ENCODE results near the gene TPSAB1.

Gene TPSAB1

DNA sequence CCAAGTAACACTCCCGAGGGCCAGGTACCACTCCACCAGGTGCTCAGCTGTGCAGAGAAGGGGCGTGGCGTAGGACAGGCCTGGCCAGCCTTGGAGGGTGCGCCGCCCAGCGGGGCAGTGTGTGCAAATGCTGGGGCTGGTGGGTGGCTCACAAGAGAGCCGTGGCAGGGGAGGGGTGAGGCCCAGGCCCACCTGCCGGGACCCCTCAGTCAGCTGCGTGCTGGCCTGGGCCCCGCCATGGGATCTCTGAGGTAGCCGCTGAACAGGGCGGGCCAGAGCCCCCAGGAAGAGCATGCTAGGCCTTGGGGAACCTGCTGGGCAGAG lies 24.2 kb upstream of the TPSAB1 start:
- no peak for DNase-seq (ENCODE audit: low read depth)
- no peak overlapping the region for H3K4me3 ChIP-seq (ENCODE audit: low read depth, low read length)
- TF ChIP-seq, protein P1, sequence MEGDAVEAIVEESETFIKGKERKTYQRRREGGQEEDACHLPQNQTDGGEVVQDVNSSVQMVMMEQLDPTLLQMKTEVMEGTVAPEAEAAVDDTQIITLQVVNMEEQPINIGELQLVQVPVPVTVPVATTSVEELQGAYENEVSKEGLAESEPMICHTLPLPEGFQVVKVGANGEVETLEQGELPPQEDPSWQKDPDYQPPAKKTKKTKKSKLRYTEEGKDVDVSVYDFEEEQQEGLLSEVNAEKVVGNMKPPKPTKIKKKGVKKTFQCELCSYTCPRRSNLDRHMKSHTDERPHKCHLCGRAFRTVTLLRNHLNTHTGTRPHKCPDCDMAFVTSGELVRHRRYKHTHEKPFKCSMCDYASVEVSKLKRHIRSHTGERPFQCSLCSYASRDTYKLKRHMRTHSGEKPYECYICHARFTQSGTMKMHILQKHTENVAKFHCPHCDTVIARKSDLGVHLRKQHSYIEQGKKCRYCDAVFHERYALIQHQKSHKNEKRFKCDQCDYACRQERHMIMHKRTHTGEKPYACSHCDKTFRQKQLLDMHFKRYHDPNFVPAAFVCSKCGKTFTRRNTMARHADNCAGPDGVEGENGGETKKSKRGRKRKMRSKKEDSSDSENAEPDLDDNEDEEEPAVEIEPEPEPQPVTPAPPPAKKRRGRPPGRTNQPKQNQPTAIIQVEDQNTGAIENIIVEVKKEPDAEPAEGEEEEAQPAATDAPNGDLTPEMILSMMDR (IDR thresholded peaks at IDR 0.05; ENCODE audit: insufficient read depth, low read depth, low read length, missing control alignments): no peak

DNA sequence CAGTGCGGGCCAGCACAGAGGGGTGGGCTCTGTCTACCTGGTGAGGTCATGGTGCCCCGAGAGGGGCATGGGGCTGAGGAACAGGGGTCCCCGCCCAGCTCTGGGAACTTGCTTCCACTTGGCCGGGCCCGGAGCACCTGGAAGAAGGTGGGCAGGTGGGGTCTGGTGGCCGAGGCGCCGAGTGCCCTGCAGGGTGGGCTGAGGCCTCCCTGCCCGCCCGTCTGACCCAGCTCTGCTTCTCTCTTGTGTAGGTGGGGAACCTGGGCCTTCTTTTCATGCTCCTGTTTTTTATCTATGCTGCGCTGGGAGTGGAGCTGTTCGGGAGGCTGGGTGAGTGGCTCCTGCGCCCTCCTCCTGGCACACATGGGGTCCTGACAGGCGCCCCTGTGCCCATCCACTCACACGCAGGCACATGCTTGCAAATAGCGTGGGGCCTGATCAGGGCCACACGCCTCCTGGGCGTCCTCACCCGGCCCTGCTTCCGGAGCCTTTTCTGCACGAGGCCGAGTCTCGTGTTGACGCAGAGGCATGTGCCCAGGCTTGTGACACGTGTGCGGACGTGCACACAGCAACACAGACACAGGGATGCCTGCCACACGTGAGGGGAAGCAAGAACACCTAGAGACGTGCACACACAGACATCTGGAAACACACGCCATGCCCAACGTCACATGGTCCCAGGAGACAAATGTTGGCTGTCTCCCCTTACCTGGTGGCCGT lies 23.7 kb upstream of the TPSAB1 start:
- DNase-seq (ENCODE audit: low read depth): no peak
- H3K4me3 ChIP-seq (ENCODE audit: low read depth, low read length): no peak overlapping the region
- TF ChIP-seq, protein P1 (IDR thresholded peaks at IDR 0.05; ENCODE audit: insufficient read depth, low read depth, low read length, missing control alignments): no peak

DNA sequence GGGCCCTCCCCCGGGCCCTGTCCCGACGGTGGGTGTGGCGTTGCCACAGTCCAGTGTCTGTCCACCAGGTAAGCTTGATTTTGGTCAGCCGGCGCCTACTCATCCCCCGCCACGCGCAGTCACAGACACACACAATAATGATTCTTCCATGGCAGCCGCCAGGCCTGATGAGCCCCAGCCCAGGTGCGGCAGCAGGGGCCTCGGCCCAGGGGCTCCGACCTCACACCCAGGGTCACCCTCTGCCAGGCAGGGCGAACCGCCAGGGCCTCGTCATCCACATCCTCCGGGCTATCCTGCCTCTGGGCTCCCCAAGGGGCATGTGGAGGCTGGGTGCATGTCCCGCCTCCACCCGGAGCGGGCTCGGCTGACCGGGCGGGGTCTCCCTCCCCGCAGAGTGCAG lies 23.0 kb upstream of the TPSAB1 start:
- TF ChIP-seq, protein P1 (IDR thresholded peaks at IDR 0.05; ENCODE audit: insufficient read depth, low read depth, low read length, missing control alignments): no peak
- H3K4me3 ChIP-seq (ENCODE audit: low read depth, low read length): no peak overlapping the region
- DNase-seq (ENCODE audit: low read depth): no peak

DNA sequence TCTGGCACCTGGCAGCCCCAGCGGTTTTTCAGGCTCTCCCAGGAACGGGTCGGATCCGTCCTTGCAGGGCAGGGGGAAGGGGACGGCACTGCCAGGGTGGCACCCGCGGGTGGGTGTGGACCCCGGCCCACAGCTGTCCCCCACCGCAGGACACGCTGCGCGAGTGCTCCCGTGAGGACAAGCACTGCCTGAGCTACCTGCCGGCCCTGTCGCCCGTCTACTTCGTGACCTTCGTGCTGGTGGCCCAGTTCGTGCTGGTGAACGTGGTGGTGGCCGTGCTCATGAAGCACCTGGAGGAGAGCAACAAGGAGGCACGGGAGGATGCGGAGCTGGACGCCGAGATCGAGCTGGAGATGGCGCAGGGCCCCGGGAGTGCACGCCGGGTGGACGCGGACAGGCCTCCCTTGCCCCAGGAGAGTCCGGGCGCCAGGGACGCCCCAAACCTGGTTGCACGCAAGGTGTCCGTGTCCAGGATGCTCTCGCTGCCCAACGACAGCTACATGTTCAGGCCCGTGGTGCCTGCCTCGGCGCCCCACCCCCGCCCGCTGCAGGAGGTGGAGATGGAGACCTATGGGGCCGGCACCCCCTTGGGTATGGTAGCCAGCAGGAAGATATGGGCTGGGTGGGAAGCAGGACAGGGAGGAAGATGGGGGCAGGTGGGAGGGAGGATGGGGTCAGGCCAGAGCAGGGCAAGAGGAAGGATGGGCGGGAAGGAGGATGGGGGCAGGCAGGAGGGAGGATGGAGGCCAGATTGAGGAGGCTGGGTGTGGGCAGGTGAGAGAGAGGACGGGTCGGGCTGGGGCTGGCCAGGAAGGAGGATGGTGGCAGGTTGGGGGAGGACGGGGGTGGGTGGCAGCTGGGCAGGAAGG lies 22.2 kb upstream of the TPSAB1 start:
- H3K4me3 ChIP-seq (ENCODE audit: low read depth, low read length): no peak overlapping the region
- TF ChIP-seq, protein P1 (IDR thresholded peaks at IDR 0.05; ENCODE audit: insufficient read depth, low read depth, low read length, missing control alignments): no peak
- no peak for DNase-seq (ENCODE audit: low read depth)

DNA sequence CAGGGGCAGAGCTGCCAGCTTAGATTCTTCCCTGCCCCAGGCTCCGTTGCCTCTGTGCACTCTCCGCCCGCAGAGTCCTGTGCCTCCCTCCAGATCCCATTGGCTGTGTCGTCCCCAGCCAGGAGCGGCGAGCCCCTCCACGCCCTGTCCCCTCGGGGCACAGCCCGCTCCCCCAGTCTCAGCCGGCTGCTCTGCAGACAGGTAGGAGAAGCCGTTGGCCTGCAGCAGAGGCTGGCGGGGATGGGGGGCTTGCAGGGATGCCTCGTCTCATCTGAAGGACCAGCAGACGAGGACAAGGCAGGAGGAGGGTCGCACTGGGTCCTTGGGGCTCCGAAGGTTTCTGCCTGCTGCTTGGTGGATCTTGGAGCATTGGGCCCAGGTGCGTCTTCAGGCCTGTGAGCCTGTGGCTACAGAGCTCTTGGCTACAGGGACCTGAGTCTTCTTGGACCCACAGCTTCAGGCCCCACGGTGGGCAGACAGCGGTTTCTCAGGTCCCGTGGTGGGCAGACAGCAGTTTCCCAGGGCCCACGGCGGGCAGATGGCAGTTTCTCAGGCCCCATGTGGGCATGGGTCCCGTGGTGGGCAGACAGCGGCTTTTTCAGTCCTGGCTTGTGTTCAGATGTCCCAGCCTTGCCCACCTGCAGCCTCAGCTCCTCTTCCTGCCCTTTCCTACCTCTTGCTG lies 21.4 kb upstream of the TPSAB1 start:
- TF ChIP-seq, protein P1 (IDR thresholded peaks at IDR 0.05; ENCODE audit: insufficient read depth, low read depth, low read length, missing control alignments): no peak
- H3K4me3 ChIP-seq (ENCODE audit: low read depth, low read length): no peak overlapping the region
- no peak for DNase-seq (ENCODE audit: low read depth)

DNA sequence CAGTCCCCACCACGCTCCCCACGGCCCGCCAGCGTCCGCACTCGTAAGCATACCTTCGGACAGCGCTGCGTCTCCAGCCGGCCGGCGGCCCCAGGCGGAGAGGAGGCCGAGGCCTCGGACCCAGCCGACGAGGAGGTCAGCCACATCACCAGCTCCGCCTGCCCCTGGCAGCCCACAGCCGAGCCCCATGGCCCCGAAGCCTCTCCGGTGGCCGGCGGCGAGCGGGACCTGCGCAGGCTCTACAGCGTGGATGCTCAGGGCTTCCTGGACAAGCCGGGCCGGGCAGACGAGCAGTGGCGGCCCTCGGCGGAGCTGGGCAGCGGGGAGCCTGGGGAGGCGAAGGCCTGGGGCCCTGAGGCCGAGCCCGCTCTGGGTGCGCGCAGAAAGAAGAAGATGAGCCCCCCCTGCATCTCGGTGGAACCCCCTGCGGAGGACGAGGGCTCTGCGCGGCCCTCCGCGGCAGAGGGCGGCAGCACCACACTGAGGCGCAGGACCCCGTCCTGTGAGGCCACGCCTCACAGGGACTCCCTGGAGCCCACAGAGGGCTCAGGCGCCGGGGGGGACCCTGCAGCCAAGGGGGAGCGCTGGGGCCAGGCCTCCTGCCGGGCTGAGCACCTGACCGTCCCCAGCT lies 20.3 kb upstream of the TPSAB1 start:
- no peak for DNase-seq (ENCODE audit: low read depth)
- TF ChIP-seq, protein P1 (IDR thresholded peaks at IDR 0.05; ENCODE audit: insufficient read depth, low read depth, low read length, missing control alignments): no peak
- no peak overlapping the region for H3K4me3 ChIP-seq (ENCODE audit: low read depth, low read length)
